Esophagus squamous epithelium (tissue), 5 donors: Measurements from ENCODE around the gene SLC25A22. TPM values are rescaled to one million over a fixed set of nuclear protein-coding genes. Genes with fewer than 3 reads are reported as not detected.

Source experiments
- DNase-seq: peaks from one replicate; lab custom pipeline; 2025; lab: John Stamatoyannopoulos, UW
- H3K27ac ChIP-seq, 4 donors: fragments of 200-600 bp; sonication (generic); one replicate each; pipeline ENCODE4 v1.5.1; 2016 to 2019; ENCODE audit warnings: mild to moderate bottlenecking in 1 of 4
- H3K27me3 ChIP-seq, 4 donors: fragments of 200-600 bp; sonication (generic); 1 replicate in 3 of 4; 2 replicates in 1 of 4; pipeline versions ENCODE4 v1.5.1 to v1.6.0; 2017 to 2021; ENCODE audit warnings: antibody characterized with exemption in 1 of 4
- H3K36me3 ChIP-seq, 3 donors: fragments of 200-600 bp; sonication (generic); one replicate each; pipeline ENCODE4 v1.5.1; 2016 to 2019
- H3K4me1 ChIP-seq, 3 donors: fragments of 200-600 bp; sonication (generic); one replicate each; pipeline ENCODE4 v1.5.1; 2017 to 2019
- H3K4me3 ChIP-seq, 4 donors: fragments of 200-600 bp; sonication (generic); 1 replicate in 3 of 4; 2 replicates in 1 of 4; pipeline ENCODE4 v1.5.1; 2016 to 2019; ENCODE audit warnings: mild to moderate bottlenecking in 2 of 4, moderate library complexity in 1 of 4
- H3K9me3 ChIP-seq, 3 donors: fragments of 200-600 bp; sonication (generic); one replicate each; pipeline ENCODE4 v1.5.1; 2016 to 2019
- CTCF ChIP-seq, 6 experiments: fragments of 450-650 bp in 4 of 6; fragments of 200-600 bp in 2 of 6; sonication (generic) in 2 of 6; IDR thresholded peaks; one replicate each; pipeline ENCODE4 v1.5.1; 2016 to 2019; ENCODE audit warnings: antibody characterized with exemption in 6 of 6, mild to moderate bottlenecking in 4 of 6, moderate library complexity in 4 of 6
- POLR2A ChIP-seq, 4 donors: fragments of 450-650 bp; IDR thresholded peaks; one replicate each; pipeline ENCODE4 v1.6.1; 2017; ENCODE audit warnings: antibody characterized with exemption in 4 of 4, mild to moderate bottlenecking in 4 of 4, moderate library complexity in 3 of 4
- WGBS, 2 donors: methylation state at CpG; one replicate each; pipeline ENCODE4 v1.1.5; 2018; 5-methylcytosine and 5-hydroxymethylcytosine counted together
- intact Hi-C: fragments of 100-400 bp; cut with DNase I; formaldehyde crosslinking; loops from one replicate; pipeline ENCODE4 v1.15.0; 2022
- total RNA-seq, 4 donors: library from RNA; depleted of rRNA; stranded (reverse); fragments of >200 nt; gene quantifications; one replicate each; pipeline ENCODE4 v1.1.0, GENCODE V29; 2016
- donor health status: DM: yes; HTN: yes; CAD: no.

Gene SLC25A22
- total RNA-seq, 4 donors from 2014 or later: 4.0 to 14.7 (median 9.8) TPM

GRCh38 chr11:819129-819931 lies 21.2 kb upstream of the SLC25A22 start:
- intact Hi-C loops: no loop called here
- WGBS, 2 donors: 0% methylated on average over 2 to 3 of the region's 96 CpGs
- peak; percentile 62 for DNase-seq

DNA sequence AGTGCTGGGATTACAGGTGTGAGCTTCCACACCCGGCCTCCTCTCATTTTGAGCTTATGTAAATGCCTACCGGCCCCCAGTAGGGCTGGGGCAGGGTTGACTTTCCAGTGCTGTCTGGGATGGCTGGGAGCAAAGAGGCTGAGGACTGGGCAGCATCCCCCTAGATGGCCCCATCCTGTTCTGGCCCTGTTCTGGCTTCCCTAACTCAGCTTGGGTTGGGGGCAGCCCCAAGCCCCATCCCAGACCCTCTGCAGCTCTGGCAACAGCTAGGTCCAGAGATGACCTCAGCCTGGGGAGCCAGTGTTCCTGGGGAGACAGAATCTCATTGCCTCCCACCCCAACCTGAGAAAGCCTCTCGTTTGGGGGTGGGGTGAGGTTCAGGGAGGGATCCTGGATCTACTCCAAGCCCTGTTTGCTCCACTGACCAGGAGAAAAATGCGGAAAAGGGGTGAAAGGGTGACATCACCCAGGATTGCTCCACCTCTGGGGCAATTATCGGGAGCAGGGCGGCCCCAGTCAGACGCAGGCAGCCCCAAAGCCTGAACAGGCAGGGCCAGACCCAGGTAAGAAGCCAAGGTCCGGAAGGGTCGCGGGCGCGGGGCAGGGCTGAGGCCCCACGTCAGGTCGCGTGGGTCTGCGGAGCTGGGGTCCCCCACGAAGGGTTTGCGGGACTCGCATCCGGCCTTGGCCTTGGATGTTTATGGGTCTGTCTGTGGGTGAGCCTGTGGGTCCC lies 20.5 kb upstream of the SLC25A22 start, which contains the start of gene PNPLA2:
PNPLA2 (plus strand) TSS at position 519 of the 733 bp plus-strand sequence. CDS start 805 bp downstream, outside the sequence.
- TF ChIP-seq CTCF (IDR thresholded peaks at IDR 0.05) (no peak), POLR2A (IDR thresholded peaks at IDR 0.05) (peak in 1 of 4 donors; percentile 38)
- Histone ChIP-seq H3K9me3 (no peaks in the 10 kb centered on the region), H3K36me3 (peaks cover 5 to 42% (median 16%) of the 10 kb centered on the region in 3 donors), H3K4me3 (peak within 1 kb of the TSS; percentile 72 to 96 (median 82)), H3K27me3 (no peaks in the 10 kb centered on the region), H3K4me1 (peaks cover 26 to 41% (median 27%) of the 10 kb centered on the region in 3 donors), H3K27ac (peak within 1 kb of the TSS; percentile 92 to 98 (median 96))
- intact Hi-C loops: no loop called here
- DNase-seq: no peak
- 13 to 14% methylated on average over 11 to 12 of the region's 20 CpGs for WGBS, 2 donors

More at GRCh38 chr11:819129-819931, 21.2 kb upstream of the SLC25A22 start:
- TF ChIP-seq POLR2A (IDR thresholded peaks at IDR 0.05) (peak in 2 of 4 donors; percentile 91 to 95), CTCF (IDR thresholded peaks at IDR 0.05) (peak in 4 of 6 experiments; percentile 3 to 37 (median 18))
- Histone ChIP-seq H3K9me3 (no peaks in the 10 kb centered on the region), H3K4me3 (peak overlapping the region; percentile 72 to 96 (median 82)), H3K36me3 (peaks cover 12 to 44% (median 21%) of the 10 kb centered on the region in 3 donors), H3K27ac (peak overlapping the region; percentile 92 to 98 (median 96)), H3K27me3 (peaks cover 0 to 5% (median 0%) of the 10 kb centered on the region in 4 donors), H3K4me1 (peaks cover 26 to 41% (median 27%) of the 10 kb centered on the region in 3 donors)

DNA sequence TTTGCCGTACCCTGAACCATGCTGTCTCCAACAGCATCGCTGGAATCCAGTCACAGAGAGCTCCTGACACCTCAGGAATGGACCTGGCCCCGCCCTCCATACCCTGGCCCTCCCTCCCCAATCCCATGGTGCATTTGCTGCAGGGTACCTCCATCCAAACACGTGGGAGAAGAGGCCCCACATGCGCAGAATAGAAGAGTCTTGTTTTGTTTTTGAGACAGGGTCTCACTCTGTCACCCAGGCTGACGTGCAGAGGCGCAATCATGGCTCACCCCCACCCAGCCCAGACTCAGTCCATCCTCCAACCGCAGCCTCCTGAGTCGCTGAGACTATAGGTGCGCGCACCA lies 18.3 kb upstream of the SLC25A22 start:
- H3K9me3 ChIP-seq: no peaks in the 10 kb centered on the region
- no peaks in the 10 kb centered on the region for H3K27me3 ChIP-seq
- H3K36me3 ChIP-seq: peaks cover 18 to 43% (median 20%) of the 10 kb centered on the region in 3 donors
- H3K27ac ChIP-seq: no peak overlapping the region
- WGBS, 2 donors: 72 to 75% methylated on average over 10 to 11 of the region's 11 CpGs
- intact Hi-C loops: no loop called here
- TF ChIP-seq POLR2A (IDR thresholded peaks at IDR 0.05): no peak
- no peak for TF ChIP-seq CTCF (IDR thresholded peaks at IDR 0.05)
- H3K4me3 ChIP-seq: no peak overlapping the region
- peaks cover 25 to 41% (median 31%) of the 10 kb centered on the region in 3 donors for H3K4me1 ChIP-seq
- DNase-seq: no peak

- no peaks in the 10 kb centered on the region for H3K27me3 ChIP-seq
- H3K27ac ChIP-seq: no peak overlapping the region
- H3K9me3 ChIP-seq: no peaks in the 10 kb centered on the region
- no peak for DNase-seq
- intact Hi-C loops: no loop called here
- no peak overlapping the region for H3K4me3 ChIP-seq
- peaks cover 18 to 46% (median 23%) of the 10 kb centered on the region in 3 donors for H3K36me3 ChIP-seq
- peaks cover 25 to 41% (median 31%) of the 10 kb centered on the region in 3 donors for H3K4me1 ChIP-seq
- 76 to 82% methylated on average over 3 to 6 of the region's 11 CpGs for WGBS, 2 donors
- no peak for TF ChIP-seq POLR2A (IDR thresholded peaks at IDR 0.05)
- no peak for TF ChIP-seq CTCF (IDR thresholded peaks at IDR 0.05)
These were observed 17.8 kb upstream of the SLC25A22 start for GRCh38 chr11:815675-816432.
